ENCODE measurements around the gene SMPD4.
"Not testable (repeated sequence)": the region's sequence is repeated elsewhere in the genome, so short reads cannot be mapped to it uniquely, and the experiment has no call there.

Gene SMPD4

GRCh38 chr2:130157825-130158514 is 23.4 kb downstream of the SMPD4 start:
- not testable (repeated sequence) for H3K9me3 Mint-ChIP-seq; H3K27me3 Mint-ChIP-seq; H3K4me3 Mint-ChIP-seq; H3K4me1 Mint-ChIP-seq (ENCODE audit: low read depth); DNase-seq
- peak overlapping the region; percentile 72 for H3K27ac Mint-ChIP-seq
- H3K36me3 Mint-ChIP-seq (ENCODE audit: low read depth) = peaks cover 91% of the 10 kb centered on the region

DNA sequence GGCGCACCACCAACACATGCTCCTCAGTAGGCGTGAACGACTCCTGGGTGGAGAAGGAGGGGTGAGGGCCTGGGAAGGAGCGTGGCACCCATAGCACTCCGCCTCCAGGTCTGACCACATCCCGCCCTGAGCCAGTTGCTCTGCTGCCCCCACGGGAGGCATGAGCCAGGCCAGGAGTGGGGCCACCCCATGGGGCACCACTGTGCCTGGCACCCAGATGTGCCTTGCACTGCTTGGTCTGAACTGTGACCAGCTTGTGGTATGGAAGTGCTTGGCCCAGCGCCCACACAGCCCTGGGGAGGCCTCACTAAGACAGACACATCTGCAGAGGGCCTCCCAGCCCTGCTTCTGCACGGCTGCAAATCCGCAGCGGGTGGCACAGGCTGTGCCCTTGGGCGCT is 24.0 kb downstream of the SMPD4 start:
- peaks cover 90% of the 10 kb centered on the region for H3K36me3 Mint-ChIP-seq (ENCODE audit: low read depth)
- H3K27ac Mint-ChIP-seq; H3K4me3 Mint-ChIP-seq; H3K4me1 Mint-ChIP-seq (ENCODE audit: low read depth); H3K27me3 Mint-ChIP-seq; H3K9me3 Mint-ChIP-seq; DNase-seq: not testable (repeated sequence)

GRCh38 chr2:130156624-130157004 is 24.8 kb downstream of the SMPD4 start:
- Mint-ChIP-seq H3K9me3 (no peaks in the 10 kb centered on the region), H3K27me3 (no peaks in the 10 kb centered on the region), H3K36me3 (ENCODE audit: low read depth) (peaks cover 90% of the 10 kb centered on the region), H3K4me1 (ENCODE audit: low read depth) (peaks cover 6% of the 10 kb centered on the region), H3K27ac (peak overlapping the region; percentile 37), H3K4me3 (no peak overlapping the region)
- DNase-seq = no peak

DNA sequence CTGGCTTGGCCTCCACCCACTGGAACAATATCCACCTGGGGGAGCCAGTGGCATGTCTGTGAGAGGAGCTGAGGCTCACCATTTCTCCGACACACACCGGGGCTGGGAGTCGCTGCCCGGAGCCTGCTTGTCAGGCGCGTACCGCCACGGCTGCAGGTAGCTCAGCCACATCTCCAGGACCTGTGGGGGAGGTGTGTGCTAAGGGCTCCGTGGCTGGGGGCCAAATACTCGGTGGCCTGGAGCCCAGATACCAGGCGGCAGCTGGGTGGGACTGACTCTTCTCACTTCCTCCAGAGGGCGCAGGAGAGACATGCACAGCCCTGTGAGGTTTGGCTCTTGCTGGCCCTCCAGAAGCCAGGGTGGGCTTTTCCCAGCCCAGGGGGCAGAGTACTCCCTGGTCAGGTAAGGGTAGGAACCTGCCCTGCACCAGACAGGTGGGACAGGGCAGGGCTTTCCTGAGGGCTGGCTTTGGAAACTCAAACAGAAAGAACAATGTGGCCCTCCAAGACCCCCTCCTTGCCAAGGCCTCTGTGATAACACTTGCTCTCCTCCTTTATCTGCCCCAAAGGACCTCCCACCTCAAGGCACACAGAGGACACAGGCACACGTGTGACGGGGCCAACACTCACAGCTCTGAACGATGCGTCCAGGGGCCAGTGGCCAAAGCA is 25.3 kb downstream of the SMPD4 start:
- not testable (repeated sequence) for H3K4me1 Mint-ChIP-seq (ENCODE audit: low read depth); H3K4me3 Mint-ChIP-seq; DNase-seq; H3K9me3 Mint-ChIP-seq; H3K27me3 Mint-ChIP-seq; H3K27ac Mint-ChIP-seq
- peaks cover 86% of the 10 kb centered on the region for H3K36me3 Mint-ChIP-seq (ENCODE audit: low read depth)

DNA sequence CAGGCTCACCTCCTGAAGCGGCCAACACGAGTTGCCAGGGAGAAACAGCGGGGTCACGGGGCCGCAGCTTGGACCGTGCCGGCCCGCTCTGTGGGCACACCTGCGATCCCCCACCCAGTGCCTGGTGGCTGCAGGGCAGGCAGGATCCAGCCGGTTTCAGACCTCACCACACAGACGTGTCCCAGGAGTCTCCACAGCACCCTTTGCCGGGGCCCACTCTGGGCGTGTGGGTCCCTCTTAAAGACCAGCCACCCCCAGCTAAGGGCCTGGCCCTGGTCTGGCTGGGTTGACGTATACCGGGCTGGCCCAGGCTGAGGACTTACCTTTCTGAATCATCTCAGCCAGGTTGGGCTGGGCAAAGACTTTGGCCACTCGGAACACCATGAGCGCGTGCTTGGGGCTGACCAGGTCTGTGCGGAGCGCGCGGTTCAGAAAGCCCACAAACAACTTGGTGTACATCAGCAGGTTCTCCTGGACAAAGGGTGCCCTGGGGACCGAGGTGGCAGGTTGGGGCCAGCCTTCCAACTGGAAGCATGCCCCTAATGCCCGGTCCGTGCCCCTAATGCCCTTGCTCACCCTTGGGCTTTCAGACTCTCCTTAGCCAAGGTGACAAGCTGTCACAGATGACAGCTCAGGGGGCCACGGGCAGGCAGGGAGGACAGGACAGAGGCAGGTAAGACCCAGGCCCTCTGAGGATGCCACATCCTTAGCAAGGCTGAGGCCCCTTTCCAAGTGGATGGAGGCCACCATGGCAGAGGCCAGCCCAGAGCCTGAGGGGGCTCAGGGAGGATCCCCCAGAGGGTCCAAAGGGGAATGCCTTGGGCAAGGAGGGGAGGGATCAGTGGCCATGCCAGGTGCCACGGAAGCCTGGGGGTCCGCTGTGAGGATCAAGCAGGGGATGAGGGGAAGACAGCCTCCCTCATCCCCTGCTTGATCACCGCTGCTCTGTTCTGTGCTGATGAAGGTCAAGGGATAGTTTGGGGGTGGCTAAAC is 26.3 kb downstream of the SMPD4 start:
- no peak overlapping the region for H3K4me3 Mint-ChIP-seq
- peak; percentile 26 for DNase-seq
- no peak overlapping the region for H3K27ac Mint-ChIP-seq
- no peaks in the 10 kb centered on the region for H3K9me3 Mint-ChIP-seq
- H3K36me3 Mint-ChIP-seq (ENCODE audit: low read depth) = peaks cover 88% of the 10 kb centered on the region
- no peaks in the 10 kb centered on the region for H3K27me3 Mint-ChIP-seq
- peaks cover 6% of the 10 kb centered on the region for H3K4me1 Mint-ChIP-seq (ENCODE audit: low read depth)

- H3K9me3 Mint-ChIP-seq; H3K27ac Mint-ChIP-seq; H3K27me3 Mint-ChIP-seq; H3K4me3 Mint-ChIP-seq; DNase-seq; H3K4me1 Mint-ChIP-seq (ENCODE audit: low read depth): not testable (repeated sequence)
- peaks cover 83% of the 10 kb centered on the region for H3K36me3 Mint-ChIP-seq (ENCODE audit: low read depth)
These were observed 27.0 kb downstream of the SMPD4 start for GRCh38 chr2:130154423-130154770.

DNA sequence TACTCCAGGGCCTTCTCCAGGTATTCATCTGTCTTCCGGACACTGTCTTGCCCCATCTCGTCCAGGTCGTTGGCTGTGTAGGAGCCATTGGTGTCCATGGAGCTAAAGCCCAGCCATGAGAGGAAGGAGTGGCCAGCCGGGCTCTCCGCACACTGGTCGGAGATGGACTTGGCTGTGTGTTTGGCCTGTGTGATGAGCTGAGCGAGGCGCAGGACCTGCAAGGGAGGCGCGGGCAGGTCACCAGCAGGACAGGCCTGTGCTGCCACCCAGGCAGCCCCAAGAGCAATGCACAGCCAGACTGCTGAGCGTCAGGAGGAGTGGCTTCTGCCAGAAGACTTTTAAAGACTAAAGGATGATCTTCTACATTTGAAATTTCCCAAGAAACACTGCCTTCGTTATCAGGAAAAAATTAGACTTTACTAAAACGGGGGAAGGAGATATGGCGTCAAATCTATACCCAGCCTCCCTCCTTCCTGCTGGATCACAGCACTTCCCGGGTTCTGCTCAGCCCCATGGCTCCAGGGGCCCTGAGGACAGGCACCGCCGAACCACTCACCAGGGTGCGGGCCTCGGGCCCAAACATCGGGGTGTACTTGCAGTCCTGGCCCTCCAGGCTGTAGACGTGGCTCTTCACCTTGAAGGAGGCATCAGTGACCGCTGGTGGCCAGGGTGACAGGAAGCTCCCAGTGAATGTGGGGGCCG is 27.5 kb downstream of the SMPD4 start:
- H3K36me3 Mint-ChIP-seq (ENCODE audit: low read depth) = peaks cover 77% of the 10 kb centered on the region
- not testable (repeated sequence) for H3K27me3 Mint-ChIP-seq; H3K9me3 Mint-ChIP-seq; H3K4me3 Mint-ChIP-seq; H3K4me1 Mint-ChIP-seq (ENCODE audit: low read depth); DNase-seq; H3K27ac Mint-ChIP-seq

DNA sequence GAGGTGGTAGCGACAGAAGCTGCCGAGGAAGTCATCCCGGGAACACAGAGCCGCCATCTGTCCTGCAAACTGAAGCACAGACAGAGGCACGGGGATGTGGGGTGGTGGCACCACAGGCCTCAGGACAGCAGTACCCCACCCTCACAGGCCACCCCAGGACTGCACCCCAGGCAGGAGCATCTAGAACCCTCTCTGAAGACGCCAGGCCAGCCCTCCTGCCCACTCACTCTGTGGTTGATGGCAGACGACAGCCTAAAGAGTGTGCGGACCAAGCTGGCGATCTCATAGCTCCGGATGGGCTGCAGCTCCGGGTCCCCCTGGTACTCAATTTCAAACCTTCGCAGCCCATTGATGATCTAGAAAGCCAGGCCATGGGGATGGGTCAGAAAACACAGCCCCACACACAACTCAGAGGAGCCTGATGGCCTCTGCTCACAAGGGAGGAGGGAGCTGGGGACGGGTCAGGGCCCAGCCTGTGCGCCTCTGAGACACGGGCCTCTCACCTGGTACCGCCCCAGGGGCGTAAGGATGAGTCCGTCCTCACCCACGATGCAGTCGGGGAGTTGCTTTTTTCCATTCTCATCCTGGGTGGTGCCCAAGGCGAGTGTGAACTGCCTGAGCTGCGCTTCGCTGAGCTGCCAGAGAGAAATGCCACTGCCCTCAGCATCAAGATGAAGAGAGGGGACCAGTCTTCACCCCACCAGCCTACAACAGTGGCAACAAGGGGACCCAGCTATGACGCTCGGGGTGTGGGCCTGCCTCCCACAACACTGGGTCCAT is 28.4 kb downstream of the SMPD4 start:
- Mint-ChIP-seq H3K36me3 (ENCODE audit: low read depth) (peaks cover 69% of the 10 kb centered on the region), H3K27me3 (no peaks in the 10 kb centered on the region), H3K9me3 (no peaks in the 10 kb centered on the region), H3K4me3 (no peak overlapping the region), H3K27ac (peak overlapping the region; percentile 40), H3K4me1 (ENCODE audit: low read depth) (peaks cover under 1% of the 10 kb centered on the region)
- no peak for DNase-seq

DNA sequence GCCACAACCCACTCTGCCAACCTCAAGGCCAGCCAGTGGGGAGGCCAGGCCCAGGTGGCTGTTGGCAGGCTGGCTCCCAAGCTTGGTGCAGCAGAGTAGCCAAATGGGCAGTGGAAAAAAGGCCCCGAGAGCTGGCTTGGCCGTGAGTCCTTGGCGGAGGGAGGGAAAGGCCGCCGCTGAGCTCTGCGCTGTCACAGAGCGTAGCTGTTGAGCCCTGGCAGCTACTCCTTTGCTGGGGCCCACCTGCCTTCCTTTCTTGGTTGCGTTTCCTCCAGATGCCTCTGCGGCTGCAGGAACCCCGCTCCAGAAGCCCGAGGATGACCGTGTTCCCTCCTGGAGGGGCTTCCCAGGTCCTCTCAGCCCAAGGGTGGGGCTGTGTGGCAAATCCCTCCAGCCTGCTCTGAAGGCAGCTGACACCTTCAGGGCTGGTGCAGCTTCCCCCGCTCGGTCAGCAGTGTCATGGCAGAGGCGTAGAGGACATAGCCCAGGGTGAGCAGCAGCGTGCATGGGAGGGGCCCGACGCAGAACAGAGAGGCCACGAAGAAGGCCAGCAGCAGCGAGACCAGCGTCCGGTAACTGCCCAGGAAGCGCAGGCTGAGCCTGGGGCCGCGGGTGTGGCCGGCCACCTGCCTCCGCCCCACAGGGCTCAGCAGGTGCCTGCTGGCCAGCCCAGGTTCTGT is 29.1 kb downstream of the SMPD4 start:
- peaks cover 61% of the 10 kb centered on the region for H3K36me3 Mint-ChIP-seq (ENCODE audit: low read depth)
- H3K27me3 Mint-ChIP-seq; DNase-seq; H3K4me1 Mint-ChIP-seq (ENCODE audit: low read depth); H3K27ac Mint-ChIP-seq; H3K4me3 Mint-ChIP-seq; H3K9me3 Mint-ChIP-seq: not testable (repeated sequence)

- H3K9me3 Mint-ChIP-seq; H3K4me1 Mint-ChIP-seq (ENCODE audit: low read depth); H3K27ac Mint-ChIP-seq; DNase-seq; H3K4me3 Mint-ChIP-seq; H3K27me3 Mint-ChIP-seq: not testable (repeated sequence)
- H3K36me3 Mint-ChIP-seq (ENCODE audit: low read depth) = peaks cover 53% of the 10 kb centered on the region
These were observed 30.3 kb downstream of the SMPD4 start for GRCh38 chr2:130151145-130151512.

DNA sequence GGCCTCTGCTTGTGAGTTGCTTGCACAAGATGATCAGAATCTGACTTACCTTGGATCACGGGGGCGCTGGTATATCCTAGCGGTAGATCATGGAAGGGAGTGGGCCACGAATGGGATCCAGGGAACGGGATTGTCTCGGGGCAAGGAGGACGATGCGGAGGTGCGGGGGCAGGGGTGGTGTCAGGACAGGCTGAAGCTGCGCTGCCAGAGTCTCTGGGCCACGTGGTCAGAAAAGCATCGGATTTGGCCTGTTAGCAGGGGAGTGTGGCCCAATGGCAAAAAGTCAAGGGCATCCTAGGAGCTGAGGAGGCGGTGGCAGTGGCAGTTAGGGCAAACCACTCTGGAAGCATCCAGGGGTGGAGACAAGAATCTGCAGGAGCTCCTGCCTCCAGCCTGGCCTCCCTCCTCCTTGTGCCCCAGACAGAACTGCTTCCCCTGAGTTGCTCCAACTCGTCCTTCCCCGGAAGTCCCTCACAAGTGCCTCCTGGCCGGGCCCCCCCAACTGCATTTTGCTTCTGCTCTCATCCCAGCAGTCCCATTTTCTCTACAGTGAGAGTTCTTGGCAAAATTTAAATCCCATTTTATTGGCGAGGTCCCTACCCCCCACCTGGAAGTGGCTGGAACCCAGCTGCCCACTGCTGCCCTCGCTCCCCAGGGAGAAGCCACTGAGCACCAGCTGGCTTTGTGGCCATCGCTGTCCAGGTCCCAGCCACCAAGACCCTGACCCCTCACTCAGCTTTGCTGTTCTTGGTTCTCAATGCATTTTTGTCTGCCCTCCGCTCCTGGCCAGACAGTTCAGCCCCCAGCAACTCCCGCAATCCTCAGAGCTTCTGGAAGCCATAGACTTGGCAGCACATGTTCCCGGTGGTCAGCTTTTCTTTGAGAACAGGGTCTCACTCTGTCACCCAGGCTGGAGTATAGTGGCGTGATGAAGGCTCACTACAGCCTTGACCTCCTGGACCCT is 30.9 kb downstream of the SMPD4 start:
- H3K27ac Mint-ChIP-seq = no peak overlapping the region

GRCh38 chr2:130148515-130148914 is 32.9 kb downstream of the SMPD4 start:
- DNase-seq; H3K9me3 Mint-ChIP-seq; H3K27ac Mint-ChIP-seq; H3K4me3 Mint-ChIP-seq; H3K4me1 Mint-ChIP-seq (ENCODE audit: low read depth); H3K27me3 Mint-ChIP-seq: not testable (repeated sequence)
- H3K36me3 Mint-ChIP-seq (ENCODE audit: low read depth) = peaks cover 28% of the 10 kb centered on the region

More for the DNA sequence above, 30.9 kb downstream of the SMPD4 start:
- DNase-seq = no peak
- Mint-ChIP-seq H3K36me3 (ENCODE audit: low read depth) (peaks cover 46% of the 10 kb centered on the region), H3K4me1 (ENCODE audit: low read depth) (no peaks in the 10 kb centered on the region), H3K4me3 (no peak overlapping the region), H3K9me3 (no peaks in the 10 kb centered on the region), H3K27me3 (peaks cover 6% of the 10 kb centered on the region)

All from activated T-cell treated with anti-CD3 and anti-CD28 coated beads, Interleukin-2, amount 50 U/mL, for 24 hours (primary cell).